ENCODE results near the gene CNST. TPM values are rescaled to one million over a fixed set of nuclear protein-coding genes. Genes with fewer than 3 reads are reported as not detected.

The CNST gene
- total and polyA plus RNA-seq, 2 of the 13 experiments (the other 11 are each of a cell fraction or from before 2014, with no cell fraction given), result 6.3 to 12.4 TPM

- TF ChIP-seq KIAA2018 (CRISPR knock-in tag; IDR thresholded peaks at IDR 0.05; ENCODE audit: borderline replicate concordance) (no peak), MLXIP (CRISPR knock-in tag; IDR thresholded peaks at IDR 0.05; ENCODE audit: borderline replicate concordance) (no peak), ZNF747 (CRISPR knock-in tag; IDR thresholded peaks at IDR 0.05; ENCODE audit: borderline replicate concordance) (peak; percentile 58; the same call in 1 of the 2 replicates), KDM5A (IDR thresholded peaks at IDR 0.05; ENCODE audit: borderline replicate concordance, low read length) (no peak), SNAPC4 (CRISPR knock-in tag; IDR thresholded peaks at IDR 0.05) (no peak), THAP8 (CRISPR knock-in tag; IDR thresholded peaks at IDR 0.05; ENCODE audit: borderline replicate concordance) (no peak), ZBTB14 (CRISPR knock-in tag; IDR thresholded peaks at IDR 0.05) (no peak), RELA (CRISPR knock-in tag; IDR thresholded peaks at IDR 0.05) (no peak), JUND (CRISPR knock-in tag; IDR thresholded peaks at IDR 0.05) (no peak)
These were observed 17.4 kb downstream of the CNST start (continued) for GRCh38 chr1:246583448-246584185.

Data from HepG2 (cell line).